Adrenal gland (tissue), 12 donors: ENCODE measurements around the gene LOXHD1. TPM values are rescaled to one million over a fixed set of nuclear protein-coding genes. Genes with fewer than 3 reads are reported as not detected.

ENCODE experiments used
- DNase-seq, 7 donors: peaks; one replicate each; pipeline ENCODE4 v3.0.0-alpha.2; 2019 to 2020
- H3K27ac ChIP-seq, 5 donors: fragments of 200-600 bp; sonication (generic) in 4 of 5; 1 replicate in 3 of 5; 2 replicates in 2 of 5; pipeline versions ENCODE4 v1.5.1 to v1.8.0; 2016 to 2020; ENCODE audit warnings: mild to moderate bottlenecking in 1 of 5
- H3K27me3 ChIP-seq: fragments of 200-600 bp; 2 replicates; pipeline ENCODE4 v1.8.0; 2021
- H3K36me3 ChIP-seq, 2 donors: fragments of 200-600 bp; replicated peaks in 1 of 2; 1 replicate in 1 of 2; 2 replicates in 1 of 2; pipeline versions ENCODE4 v1.5.1 to v1.8.0; 2018 to 2022
- H3K4me1 ChIP-seq, 2 donors: fragments of 200-600 bp; replicated peaks in 1 of 2; 1 replicate in 1 of 2; 2 replicates in 1 of 2; pipeline versions ENCODE4 v1.5.1 to v1.8.0; 2018 to 2021
- H3K4me3 ChIP-seq, 4 donors: fragments of 200-600 bp; sonication (generic) in 3 of 4; one replicate each; pipeline ENCODE4 v1.5.1; 2016 to 2018
- H3K9me3 ChIP-seq, 3 donors: fragments of 200-600 bp; sonication (generic) in 1 of 3; replicated peaks in 1 of 3; 1 replicate in 2 of 3; 2 replicates in 1 of 3; pipeline versions ENCODE4 v1.5.1 to v1.8.0; 2016 to 2021
- POLR2A ChIP-seq, 2 donors: fragments of 450-650 bp; IDR thresholded peaks; one replicate each; pipeline ENCODE4 v1.6.1; 2017; ENCODE audit warnings: antibody characterized with exemption in 2 of 2, mild to moderate bottlenecking in 2 of 2, moderate library complexity in 1 of 2
- WGBS, 4 donors: extraction: QIAGEN DNeasy Blood & Tissue Kit in 2 of 4; methylation state at CpG; one replicate each; pipeline versions ENCODE4 v1.1.5 to v1.1.7; 2013 to 2017; 5-methylcytosine and 5-hydroxymethylcytosine counted together
- intact Hi-C, 2 donors: fragments of 100-400 bp; cut with DNase I; formaldehyde crosslinking; loops; one replicate each; pipeline versions ENCODE4 v1.14.1 to v1.15.0; 2022 to 2023
- polyA plus RNA-seq, 3 donors: library from polyadenylated mRNA; stranded (reverse); fragments of 200-250 nt in 2 of 3; fragments of 350-450 nt in 1 of 3; fragmentation: Illumina TruSeq in 1 of 3; extraction: RNeasy Lipid Tissue Mini Kit (QIAGEN cat#74804) in 1 of 3; gene quantifications; one replicate each; pipeline ENCODE4 v1.2.3, GENCODE V29; 2013 to 2014
- total RNA-seq, 9 donors: library from RNA; depleted of rRNA in 4 of 9; stranded (reverse); fragments of >200 nt in 4 of 9; fragments of 120-200 nt in 1 of 9; fragmentation: NEBNext Ultra II Directional in 1 of 9; extraction: Animal tissue kit (Norgen Biotek cat#: 25700) in 1 of 9; gene quantifications; one replicate each; pipeline versions ENCODE4 v1.1.0 to v1.2.4, GENCODE V29; 2013 to 2023
- TF ChIP-seq, protein P1 (sequence below), 6 experiments: fragments of 450-650 bp in 4 of 6; fragments of 200-600 bp in 2 of 6; sonication (generic) in 1 of 6; IDR thresholded peaks; 1 replicate in 5 of 6; 2 replicates in 1 of 6; pipeline versions ENCODE4 v1.5.1 to v1.8.0; 2016 to 2021; ENCODE audit warnings: antibody characterized with exemption in 6 of 6, mild to moderate bottlenecking in 2 of 6, moderate library complexity in 1 of 6
- donor health status: healthy with polysubstance abuse.
- donor health status: Bipolar disorder and iron deficiency.
- donor health status: DM: yes; HTN: yes; CAD: no.
- donor health status: DM: no; HTN: no; CAD: no.
- donor health status: DM: no; HTN: no; CAD: no.
- donor health status: DM: yes; HTN: yes; CAD: no.

LOXHD1 gene
- total and polyA plus RNA-seq, 12 donors, result 0.08 to 0.30 (median 0.16) TPM; not detected in 7

DNA sequence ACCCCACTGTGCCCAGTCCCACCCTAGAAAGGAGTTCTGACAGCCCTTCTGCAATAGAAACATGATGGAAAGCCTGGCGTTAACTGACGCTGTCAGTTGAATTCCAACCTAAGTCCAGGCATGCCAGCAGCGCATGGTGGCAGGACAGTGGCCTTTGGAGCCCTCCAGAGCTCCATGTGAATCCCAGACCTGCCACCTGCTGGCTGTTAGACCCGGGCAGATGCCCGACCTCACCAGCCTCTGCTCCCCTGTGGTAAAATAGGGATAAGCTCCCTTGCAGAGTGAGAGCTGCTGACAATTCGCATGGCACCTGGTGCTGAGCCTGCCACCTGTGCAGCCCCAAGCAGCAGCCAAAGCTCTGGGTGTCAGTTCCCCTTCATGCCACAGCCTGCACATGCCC is 138.6 kb downstream of the LOXHD1 start:
- peak in 2 of 7 donors; percentile 10 to 60 for DNase-seq
- Histone ChIP-seq H3K9me3 (no peaks in the 10 kb centered on the region), H3K27me3 (no peaks in the 10 kb centered on the region), H3K4me1 (no peaks in the 10 kb centered on the region), H3K36me3 (no peaks in the 10 kb centered on the region), H3K27ac (no peak overlapping the region), H3K4me3 (no peak overlapping the region)
- TF ChIP-seq, protein P1, sequence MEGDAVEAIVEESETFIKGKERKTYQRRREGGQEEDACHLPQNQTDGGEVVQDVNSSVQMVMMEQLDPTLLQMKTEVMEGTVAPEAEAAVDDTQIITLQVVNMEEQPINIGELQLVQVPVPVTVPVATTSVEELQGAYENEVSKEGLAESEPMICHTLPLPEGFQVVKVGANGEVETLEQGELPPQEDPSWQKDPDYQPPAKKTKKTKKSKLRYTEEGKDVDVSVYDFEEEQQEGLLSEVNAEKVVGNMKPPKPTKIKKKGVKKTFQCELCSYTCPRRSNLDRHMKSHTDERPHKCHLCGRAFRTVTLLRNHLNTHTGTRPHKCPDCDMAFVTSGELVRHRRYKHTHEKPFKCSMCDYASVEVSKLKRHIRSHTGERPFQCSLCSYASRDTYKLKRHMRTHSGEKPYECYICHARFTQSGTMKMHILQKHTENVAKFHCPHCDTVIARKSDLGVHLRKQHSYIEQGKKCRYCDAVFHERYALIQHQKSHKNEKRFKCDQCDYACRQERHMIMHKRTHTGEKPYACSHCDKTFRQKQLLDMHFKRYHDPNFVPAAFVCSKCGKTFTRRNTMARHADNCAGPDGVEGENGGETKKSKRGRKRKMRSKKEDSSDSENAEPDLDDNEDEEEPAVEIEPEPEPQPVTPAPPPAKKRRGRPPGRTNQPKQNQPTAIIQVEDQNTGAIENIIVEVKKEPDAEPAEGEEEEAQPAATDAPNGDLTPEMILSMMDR (IDR thresholded peaks at IDR 0.05), result peak in 3 of 6 experiments; percentile 14 to 24 (median 20)
- TF ChIP-seq POLR2A (IDR thresholded peaks at IDR 0.05), result no peak
- 52 to 59% (median 53%) methylated on average over 4 to 6 of the region's 6 CpGs for WGBS, 4 donors
- intact Hi-C loops, result no loop called here

DNA sequence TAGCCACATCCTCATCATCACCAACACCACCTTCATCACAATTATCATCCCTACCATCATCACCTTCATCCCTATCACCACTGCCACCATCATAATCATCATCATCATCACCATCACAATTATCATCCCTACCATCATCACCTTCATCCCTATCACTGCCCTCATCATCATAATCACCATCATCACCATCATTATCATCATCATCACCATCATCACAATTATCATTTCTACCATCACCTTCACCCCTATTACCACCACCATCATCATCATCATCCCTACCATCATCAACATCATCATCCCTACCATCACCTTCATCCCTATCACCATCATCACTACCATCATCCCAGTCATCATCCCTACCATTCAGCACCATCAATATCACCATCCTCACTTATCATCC is 140.5 kb downstream of the LOXHD1 start:
- H3K27ac ChIP-seq, result no peak overlapping the region
- no peaks in the 10 kb centered on the region for H3K9me3 ChIP-seq
- intact Hi-C loops, result no loop called here
- H3K36me3 ChIP-seq, result no peaks in the 10 kb centered on the region
- no peak for DNase-seq
- TF ChIP-seq, protein P1 (IDR thresholded peaks at IDR 0.05), result no peak
- TF ChIP-seq POLR2A (IDR thresholded peaks at IDR 0.05), result no peak
- H3K4me3 ChIP-seq, result no peak overlapping the region
- H3K4me1 ChIP-seq, result no peaks in the 10 kb centered on the region
- H3K27me3 ChIP-seq, result no peaks in the 10 kb centered on the region

DNA sequence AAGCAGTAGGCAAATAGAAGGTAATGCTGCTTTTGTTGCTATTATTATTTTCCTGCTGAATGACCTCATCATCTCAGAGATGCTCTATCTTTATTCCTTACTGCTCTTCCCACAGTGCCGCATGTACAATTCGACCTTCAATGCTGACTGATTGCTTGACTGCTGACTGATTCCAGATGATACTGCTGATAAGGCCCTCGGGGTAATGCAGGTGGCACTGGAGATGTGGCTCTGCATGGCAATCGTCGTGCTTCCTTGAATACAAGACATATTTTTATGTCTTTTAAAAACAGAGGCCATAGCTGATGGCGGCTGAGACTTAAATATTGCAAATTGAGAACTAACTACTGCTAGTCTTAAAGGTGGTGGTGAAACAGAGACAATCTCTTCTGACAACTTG is 146.6 kb downstream of the LOXHD1 start:
- Histone ChIP-seq H3K4me1 (no peaks in the 10 kb centered on the region), H3K27ac (no peak overlapping the region), H3K4me3 (no peak overlapping the region), H3K9me3 (no peaks in the 10 kb centered on the region), H3K36me3 (no peaks in the 10 kb centered on the region), H3K27me3 (peaks cover 3% of the 10 kb centered on the region)
- intact Hi-C loops, result no loop called here
- DNase-seq, result no peak
- 34 to 57% (median 45%) methylated on average over 6 of the region's 6 CpGs for WGBS, 4 donors
- TF ChIP-seq, protein P1 (IDR thresholded peaks at IDR 0.05), result no peak
- no peak for TF ChIP-seq POLR2A (IDR thresholded peaks at IDR 0.05)

DNA sequence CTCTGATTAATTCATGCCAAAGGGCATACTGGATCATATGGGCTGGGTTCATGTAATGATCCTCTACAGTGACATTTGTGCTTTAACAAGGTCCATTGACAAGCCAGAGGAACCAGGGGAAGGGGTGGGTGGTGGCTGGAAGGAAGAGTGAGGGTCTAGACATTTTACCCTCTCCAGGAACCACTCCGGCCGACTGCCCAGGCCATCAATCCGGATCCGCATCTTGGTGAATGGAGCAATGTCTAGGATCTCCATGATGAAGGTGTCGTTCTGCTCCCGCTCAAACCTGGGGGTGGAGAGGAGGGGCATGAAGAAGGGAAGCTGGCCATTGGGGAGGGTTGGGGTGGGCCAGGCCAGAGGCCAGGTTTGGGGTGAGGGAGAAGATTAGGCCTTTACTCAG is 147.5 kb downstream of the LOXHD1 start:
- Histone ChIP-seq H3K27me3 (peaks cover 3% of the 10 kb centered on the region), H3K4me3 (no peak overlapping the region), H3K4me1 (no peaks in the 10 kb centered on the region), H3K36me3 (no peaks in the 10 kb centered on the region), H3K9me3 (no peaks in the 10 kb centered on the region), H3K27ac (no peak overlapping the region)
- TF ChIP-seq POLR2A (IDR thresholded peaks at IDR 0.05), result no peak
- TF ChIP-seq, protein P1 (IDR thresholded peaks at IDR 0.05), result no peak
- intact Hi-C loops, result no loop called here
- DNase-seq, result no peak
- WGBS, 4 donors, result 77 to 90% (median 81%) methylated on average over 6 of the region's 6 CpGs
